Endothelial cell of umbilical vein (primary cell): ENCODE results near the gene CEACAM5. TPM values are rescaled to one million over a fixed set of nuclear protein-coding genes. Genes with fewer than 3 reads are reported as not detected.

ENCODE experiments used
- BruUV-seq: library from RNA; stranded (reverse); fragments of 400-500 nt; replicated peaks from 2 replicates; lab custom pipeline; 2021; lab: Mats Ljungman, UMichigan
- CTCF ChIA-PET: fragments of 300-600, 350-600 bp; sonication (Branson Sonifier 250); formaldehyde crosslinking; loops from one replicate; lab custom pipeline; 2021; ENCODE audit warnings: antibody characterized with exemption, inconsistent platforms; lab: Charles Lee
- POLR2A ChIA-PET: fragments of 300-600, 350-600 bp; sonication (Branson Sonifier 250); formaldehyde crosslinking; loops from one replicate; lab custom pipeline; 2021; ENCODE audit warnings: antibody characterized with exemption, inconsistent platforms; lab: Charles Lee
- DNase-seq: peaks from one replicate; pipeline ENCODE4 v3.0.0-alpha.2; 2011; ENCODE audit warnings: low read depth, low spot score
- FAIRE-seq: peaks from 2 replicates; lab custom pipeline; 2011; peaks lifted over from hg19 to GRCh38; lab: Jason Lieb, UNC
- H2AFZ ChIP-seq: 2 replicates; pipeline ENCODE4 v1.6.0; 2012; ENCODE audit warnings: low read depth, low read length, control low read depth, inconsistent platforms
- H3K27ac ChIP-seq: 2 replicates; pipeline ENCODE4 v1.5.1; 2011; ENCODE audit warnings: low read depth, mild to moderate bottlenecking, control low read depth, low read length, moderate library complexity; ENCODE audit not compliant: insufficient read depth
- H3K27me3 ChIP-seq, 2 experiments: 2 replicates each; pipeline versions ENCODE4 v1.6.0 to v1.6.1; 2011; ENCODE audit warnings: low read length in 2 of 2, mixed read lengths in 1 of 2; ENCODE audit not compliant: control insufficient read depth in 2 of 2, insufficient read depth in 2 of 2
- H3K36me3 ChIP-seq, 2 experiments: 2 replicates in 1 of 2; 3 replicates in 1 of 2; pipeline ENCODE4 v1.5.1; 2011; ENCODE audit warnings: low read length in 2 of 2, mild to moderate bottlenecking in 1 of 2, moderate library complexity in 1 of 2; ENCODE audit not compliant: control insufficient read depth in 2 of 2, insufficient read depth in 2 of 2; ENCODE audit errors: extremely low read depth in 1 of 2
- H3K4me1 ChIP-seq: 3 replicates; pipeline ENCODE4 v1.5.1; 2011; ENCODE audit warnings: mild to moderate bottlenecking, low read length; ENCODE audit not compliant: control insufficient read depth, insufficient read depth; ENCODE audit errors: extremely low read depth
- H3K4me2 ChIP-seq: 2 replicates; pipeline ENCODE4 v1.6.1; 2011; ENCODE audit warnings: low read length, control low read depth, mixed read lengths; ENCODE audit not compliant: insufficient read depth
- H3K4me3 ChIP-seq, 3 experiments: fragments of 200-600 bp in 1 of 3; sonication (generic), shearing (Covaris generic) in 1 of 3; replicated peaks in 1 of 3; 2 replicates each; pipeline ENCODE4 v1.5.1; 2011 to 2016; ENCODE audit warnings: control low read depth in 3 of 3, low read length in 3 of 3, mild to moderate bottlenecking in 2 of 3, inconsistent platforms in 1 of 3, low read depth in 1 of 3, moderate library complexity in 1 of 3; ENCODE audit not compliant: insufficient read depth in 1 of 3
- H3K79me2 ChIP-seq: 2 replicates; pipeline ENCODE4 v1.6.0; 2012; ENCODE audit warnings: low read length, inconsistent platforms; ENCODE audit not compliant: control insufficient read depth, insufficient read depth
- H3K9ac ChIP-seq: replicated peaks from 2 replicates; pipeline ENCODE3; 2011; ENCODE audit warnings: low read length, control low read depth; ENCODE audit not compliant: insufficient read depth; ENCODE audit errors: extremely low read depth
- H3K9me1 ChIP-seq: replicated peaks from 3 replicates; pipeline ENCODE4 v1.6.0; 2011; ENCODE audit warnings: mild to moderate bottlenecking, low read length; ENCODE audit not compliant: control insufficient read depth, insufficient read depth; ENCODE audit errors: extremely low read depth
- H3K9me3 ChIP-seq: replicated peaks from 2 replicates; pipeline ENCODE4 v1.5.1; 2012; ENCODE audit warnings: low read length, inconsistent platforms; ENCODE audit not compliant: control insufficient read depth, insufficient read depth
- H4K20me1 ChIP-seq: replicated peaks from 2 replicates; pipeline ENCODE3; 2011; ENCODE audit warnings: mild to moderate bottlenecking, low read length; ENCODE audit not compliant: control insufficient read depth, insufficient read depth; ENCODE audit errors: extremely low read depth
- CTCF ChIP-seq, 2 donors: IDR thresholded peaks; 1 replicate in 1 of 2; 2 replicates in 1 of 2; pipeline ENCODE4 v1.5.1; 2011; ENCODE audit warnings: low read length in 2 of 2, mild to moderate bottlenecking in 2 of 2, moderate library complexity in 2 of 2, control low read depth in 1 of 2, inconsistent platforms in 1 of 2, low read depth in 1 of 2; ENCODE audit not compliant: insufficient read depth in 1 of 2; ENCODE audit errors: extremely low read depth in 1 of 2
- EZH2 ChIP-seq: IDR thresholded peaks from 2 replicates; pipeline ENCODE4 v1.6.1; 2012; ENCODE audit warnings: borderline replicate concordance, low read depth, mild to moderate bottlenecking, moderate library complexity, low read length, inconsistent platforms; ENCODE audit not compliant: severe bottlenecking
- FOS ChIP-seq: IDR thresholded peaks from 2 replicates; pipeline ENCODE4 v1.6.1; 2011; ENCODE audit warnings: mild to moderate bottlenecking, low read length, moderate library complexity, borderline replicate concordance; ENCODE audit not compliant: insufficient read depth
- GATA2 ChIP-seq: IDR thresholded peaks from 2 replicates; pipeline ENCODE4 v1.7.0; 2011; ENCODE audit warnings: low read depth, mild to moderate bottlenecking, moderate library complexity, mixed read lengths, low read length; ENCODE audit not compliant: insufficient read length, insufficient read depth
- JUN ChIP-seq: IDR thresholded peaks from 2 replicates; pipeline ENCODE4 v1.6.1; 2011; ENCODE audit warnings: borderline replicate concordance, low read depth; ENCODE audit not compliant: insufficient read length, insufficient read depth
- MAX ChIP-seq: IDR thresholded peaks from 2 replicates; pipeline ENCODE4 v1.6.1; 2011; ENCODE audit not compliant: insufficient read depth, insufficient read length
- MYC ChIP-seq: IDR thresholded peaks from one replicate; pipeline ENCODE4 v1.6.1; 2011; ENCODE audit warnings: mild to moderate bottlenecking, low read depth, low read length
- POLR2A ChIP-seq: IDR thresholded peaks from 2 replicates; pipeline ENCODE4 v1.6.1; 2012; ENCODE audit warnings: low read depth, mild to moderate bottlenecking, control low read depth, low read length
- POLR2AphosphoS5 ChIP-seq: IDR thresholded peaks from 2 replicates; pipeline ENCODE4 v1.6.1; 2012; ENCODE audit warnings: low read depth, mild to moderate bottlenecking, control low read depth, low read length, moderate library complexity; ENCODE audit not compliant: insufficient read depth
- dilution Hi-C: fragments of 300-500 bp; cut with MboI; formaldehyde crosslinking; loops from one replicate; pipeline ENCODE4 v1.15.0; 2019; ENCODE audit warnings: low sequenced_read_pairs; ENCODE audit not compliant: extremely low pct_ligation_motif_present
- intact Hi-C: fragments of 100-400 bp; cut with micrococcal nuclease; formaldehyde crosslinking; loops from one replicate; pipeline ENCODE4 v1.10.0; 2022
- polyA plus RNA-seq, 4 experiments: library from polyadenylated mRNA; depleted of rRNA in 3 of 4; stranded (reverse) in 3 of 4; unstranded in 1 of 4; fragments of >200 nt; gene quantifications; 2 replicates each; pipeline versions ENCODE4 v1.2.1 to v1.2.3, GENCODE V29; 2011 to 2012; ENCODE audit warnings: missing spikeins in 1 of 4
- total RNA-seq: library from RNA; stranded (reverse); gene quantifications from 2 replicates; pipeline ENCODE4 v1.2.3, GENCODE V29; 2021

CEACAM5 gene
- total and polyA plus RNA-seq, 2 donors (not counting 3 experiments of a cell fraction or from before 2014, with no cell fraction given): not detected

GRCh38 chr19:41687419-41687818 lies 21.0 kb upstream of the CEACAM5 start:
- Histone ChIP-seq H3K9me1 (no peaks in the 10 kb centered on the region), H2AFZ (no peak overlapping the region), H3K79me2 (no peaks in the 10 kb centered on the region), H3K9me3 (no peaks in the 10 kb centered on the region), H3K27me3 (peaks cover 0 to 2% of the 10 kb centered on the region in 2 experiments), H3K36me3 (no peaks in the 10 kb centered on the region), H3K4me3 (no peak overlapping the region), H3K4me2 (no peak overlapping the region), H3K9ac (no peak overlapping the region), H4K20me1 (no peaks in the 10 kb centered on the region), H3K4me1 (no peaks in the 10 kb centered on the region), H3K27ac (no peak overlapping the region)
- dilution Hi-C loops: no loop called here
- intact Hi-C loops: no loop called here
- FAIRE-seq (no peak), DNase-seq (no peak)
- no peak for TF ChIP-seq EZH2
- TF ChIP-seq POLR2AphosphoS5: no peak
- no peak for TF ChIP-seq POLR2A
- no peak for TF ChIP-seq GATA2
- no peak for TF ChIP-seq CTCF (IDR thresholded peaks at IDR 0.05; ENCODE audit: extremely low read depth in 1 of 2, insufficient read depth in 1 of 2, low read depth in 1 of 2, low read length in 2 of 2)
- no peak for TF ChIP-seq JUN
- no peak for TF ChIP-seq FOS
- no peak for TF ChIP-seq MYC
- TF ChIP-seq MAX: no peak
- no TSS peak for BruUV-seq
- CTCF ChIA-PET: interaction anchor here (2.7 kb wide), 1 partner anchor 46 kb away, joined by 13 read pairs; no protein-coding TSS in a partner anchor
- POLR2A ChIA-PET: no interaction called here
